Lower lobe of right lung (tissue), 2 donors: ENCODE data around the gene KIF21B. TPM values are rescaled to one million over a fixed set of nuclear protein-coding genes. Genes with fewer than 3 reads are reported as not detected.
"Not testable (repeated sequence)": the region's sequence is repeated elsewhere in the genome, so short reads cannot be mapped to it uniquely, and the experiment has no call there.

ENCODE experiments used
- ATAC-seq, 2 donors: fragments of 200-7000 bp; cut with Tn5 transposase; one replicate each; pipeline ENCODE4 v1.9.1; 2020 to 2022; ENCODE audit warnings: mild to moderate bottlenecking in 2 of 2, moderate library complexity in 2 of 2
- DNase-seq: peaks from one replicate; pipeline ENCODE4 v3.0.0-alpha.2; 2020
- H3K27ac ChIP-seq: fragments of 200-600 bp; one replicate; pipeline ENCODE4 v1.8.0; 2022
- H3K27me3 ChIP-seq: fragments of 200-600 bp; one replicate; pipeline ENCODE4 v1.8.0; 2022; ENCODE audit warnings: low read depth
- H3K36me3 ChIP-seq: fragments of 200-600 bp; one replicate; pipeline ENCODE4 v1.8.0; 2022; ENCODE audit warnings: mild to moderate bottlenecking
- H3K4me1 ChIP-seq: fragments of 200-600 bp; one replicate; pipeline ENCODE4 v1.8.0; 2022
- H3K4me3 ChIP-seq: fragments of 200-600 bp; one replicate; pipeline ENCODE4 v1.8.0; 2022; ENCODE audit warnings: mild to moderate bottlenecking
- H3K9me3 ChIP-seq: fragments of 200-600 bp; one replicate; pipeline ENCODE4 v1.8.0; 2022
- CTCF ChIP-seq: fragments of 200-600 bp; IDR thresholded peaks from one replicate; pipeline ENCODE4 v1.8.0; 2022; ENCODE audit warnings: antibody characterized with exemption, mild to moderate bottlenecking
- intact Hi-C: fragments of 100-400 bp; cut with DNase I; formaldehyde crosslinking; loops from one replicate; pipeline ENCODE4 v1.11.0; 2022
- total RNA-seq: library from RNA; stranded (reverse); fragmentation: NEBNext Ultra II Directional; extraction: Animal tissue kit (Norgen Biotek cat#: 25700); gene quantifications from one replicate; pipeline ENCODE4 v1.2.1, GENCODE V29; 2021
- donor health status: DM: no; HTN: yes; CAD: no; lungs with severe emphysema.

KIF21B gene
- total RNA-seq, 1 donor from 2014 or later, result 4.7 TPM

DNA sequence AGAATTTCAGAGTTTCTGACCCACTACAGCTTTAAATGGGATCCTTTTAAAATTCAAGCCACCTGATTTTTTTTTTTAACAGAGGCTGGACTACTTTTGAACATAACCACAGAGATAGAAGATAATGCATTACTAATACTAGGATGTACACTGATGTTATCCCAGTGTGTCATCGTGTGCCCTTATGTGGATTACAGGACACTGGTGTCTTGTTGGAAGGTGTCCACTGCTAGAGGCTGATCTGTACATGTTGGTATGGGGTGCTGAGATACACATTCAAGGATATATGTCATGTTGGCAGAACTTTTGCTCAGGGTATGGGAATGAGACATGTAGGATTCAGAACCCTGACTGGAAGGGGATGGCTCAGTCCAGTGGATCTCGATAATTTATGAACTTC, 72.5 kb downstream of the KIF21B start:
- no peak overlapping the region for H3K27ac ChIP-seq
- ATAC-seq, result no peak
- no peaks in the 10 kb centered on the region for H3K4me1 ChIP-seq
- no peaks in the 10 kb centered on the region for H3K36me3 ChIP-seq
- no peak for TF ChIP-seq CTCF
- no peak for DNase-seq
- intact Hi-C loops, result no loop called here
- no peaks in the 10 kb centered on the region for H3K9me3 ChIP-seq
- H3K4me3 ChIP-seq, result no peak overlapping the region
- no peaks in the 10 kb centered on the region for H3K27me3 ChIP-seq

- intact Hi-C loops, result no loop called here
Measured at GRCh38 chr1:200949626-200950025, 73.9 kb downstream of the KIF21B start.

DNA sequence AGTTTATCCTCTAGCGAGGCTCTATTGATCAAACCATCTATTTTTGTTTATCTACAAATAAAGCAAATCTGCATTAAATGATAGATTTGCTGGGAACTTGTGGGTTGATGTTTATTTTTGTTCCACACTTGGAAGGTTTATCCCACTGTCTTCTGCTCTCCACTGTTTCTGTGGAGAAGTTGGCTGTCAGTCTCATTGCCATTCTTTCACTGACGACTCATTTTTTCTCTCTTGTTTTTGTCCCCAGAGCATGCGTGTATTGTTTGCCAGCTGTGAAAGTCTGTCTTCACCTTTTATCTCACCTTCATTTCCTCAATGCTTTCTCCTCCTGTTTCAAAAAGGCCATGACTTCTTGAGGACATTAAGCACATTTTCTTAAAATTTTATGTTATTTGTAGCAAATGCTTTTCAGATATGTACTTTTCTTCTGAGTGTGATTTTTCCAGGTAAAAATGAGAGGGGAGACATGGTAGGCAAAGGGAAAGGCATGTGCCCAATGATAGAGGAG, 76.4 kb downstream of the KIF21B start:
- Histone ChIP-seq H3K4me3 (no peak overlapping the region), H3K36me3 (no peaks in the 10 kb centered on the region), H3K9me3 (no peaks in the 10 kb centered on the region), H3K27ac (no peak overlapping the region), H3K27me3 (no peaks in the 10 kb centered on the region), H3K4me1 (no peaks in the 10 kb centered on the region)
- DNase-seq (no peak), ATAC-seq (no peak)
- intact Hi-C loops, result no loop called here
- TF ChIP-seq CTCF, result no peak

More at GRCh38 chr1:200949626-200950025, 73.9 kb downstream of the KIF21B start:
- no peaks in the 10 kb centered on the region for H3K27me3 ChIP-seq
- no peak for TF ChIP-seq CTCF
- no peaks in the 10 kb centered on the region for H3K4me1 ChIP-seq
- no peak overlapping the region for H3K4me3 ChIP-seq
- H3K27ac ChIP-seq, result no peak overlapping the region
- DNase-seq (no peak), ATAC-seq (no peak)
- H3K36me3 ChIP-seq, result no peaks in the 10 kb centered on the region
- H3K9me3 ChIP-seq, result no peaks in the 10 kb centered on the region

- no peaks in the 10 kb centered on the region for H3K27me3 ChIP-seq
- no peaks in the 10 kb centered on the region for H3K4me1 ChIP-seq
- no peak overlapping the region for H3K27ac ChIP-seq
- no peaks in the 10 kb centered on the region for H3K9me3 ChIP-seq
- ATAC-seq (no peak), DNase-seq (no peak)
- intact Hi-C loops, result no loop called here
- TF ChIP-seq CTCF, result no peak
- H3K4me3 ChIP-seq, result no peak overlapping the region
- H3K36me3 ChIP-seq, result no peaks in the 10 kb centered on the region
Measured at GRCh38 chr1:200945111-200945510, 78.4 kb downstream of the KIF21B start.

DNA sequence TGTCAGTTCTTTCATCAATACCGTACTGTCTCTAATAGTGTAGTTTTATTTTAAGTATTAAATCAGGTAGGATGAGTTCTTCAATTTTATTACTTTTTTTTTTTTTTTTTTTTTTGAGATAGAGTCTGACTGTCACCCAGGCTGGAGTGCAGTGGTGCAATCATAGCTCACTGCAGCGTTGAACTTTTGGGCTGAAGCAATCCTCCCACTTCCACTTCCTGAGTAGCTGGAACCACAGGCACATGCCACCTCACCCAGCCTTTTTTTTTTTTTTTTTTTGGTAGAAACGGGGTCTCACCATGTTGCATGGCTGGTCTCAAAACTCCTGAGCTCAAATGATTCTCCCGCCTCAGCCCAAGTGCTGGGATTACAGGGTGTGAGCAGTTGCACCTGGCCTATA, 84.6 kb downstream of the KIF21B start:
- H3K27ac ChIP-seq, result no peak overlapping the region
- intact Hi-C loops, result no loop called here
- H3K4me1 ChIP-seq, result no peaks in the 10 kb centered on the region
- no peaks in the 10 kb centered on the region for H3K27me3 ChIP-seq
- ATAC-seq (peak; percentile 52 to 71), DNase-seq (peak; percentile 53)
- H3K4me3 ChIP-seq, result no peak overlapping the region
- H3K9me3 ChIP-seq, result no peaks in the 10 kb centered on the region
- no peak for TF ChIP-seq CTCF
- no peaks in the 10 kb centered on the region for H3K36me3 ChIP-seq

DNA sequence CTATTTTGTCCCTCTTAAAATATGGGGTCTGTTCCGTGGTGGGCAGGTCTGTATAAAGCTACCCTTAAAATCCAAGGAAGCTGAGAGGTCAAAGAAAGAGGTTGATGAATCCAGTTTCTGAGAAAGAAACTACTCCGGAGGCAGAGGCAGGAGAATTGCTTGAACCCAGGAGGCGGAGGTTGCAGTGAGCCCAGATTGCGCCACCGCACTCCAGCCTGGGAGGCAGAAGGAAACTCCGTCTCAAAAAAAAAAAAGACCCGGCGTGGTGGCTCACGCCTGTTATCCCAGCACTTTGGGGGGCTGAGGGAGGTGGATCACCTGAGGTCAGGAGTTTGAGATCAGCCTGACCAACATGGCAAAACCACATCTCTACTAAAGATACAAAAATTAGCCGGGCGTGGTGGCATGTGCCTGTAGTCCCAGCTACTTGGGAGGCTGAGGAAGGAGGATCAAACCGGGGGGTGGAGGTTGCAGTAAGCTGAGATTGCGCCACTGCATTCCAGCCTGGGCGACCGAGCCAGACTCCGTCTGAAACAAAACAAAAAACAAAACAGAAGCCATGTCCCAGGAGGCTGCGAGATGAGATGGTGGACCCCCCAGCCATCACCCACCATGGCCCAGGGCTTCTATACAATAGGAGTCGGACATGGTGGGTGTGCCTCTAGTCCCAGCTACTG, 88.1 kb downstream of the KIF21B start:
- intact Hi-C loops, H3K27ac ChIP-seq, H3K9me3 ChIP-seq, H3K36me3 ChIP-seq, H3K4me3 ChIP-seq, H3K27me3 ChIP-seq, DNase-seq, ATAC-seq, H3K4me1 ChIP-seq: not testable (repeated sequence)
